HepG2 (cell line): ENCODE results near the gene C20orf204. TPM values are rescaled to one million over a fixed set of nuclear protein-coding genes. Genes with fewer than 3 reads are reported as not detected.

Source experiments
- FOXP1 ChIP-seq, 2 experiments: fragments of 450-650 bp in 1 of 2; IDR thresholded peaks; 2 replicates each; pipeline ENCODE4 v1.6.1; 2017 to 2018; ENCODE audit warnings: antibody characterized with exemption in 1 of 2
- HDAC6 ChIP-seq: fragments of 200-600 bp; sonication (generic); IDR thresholded peaks from 2 replicates; pipeline ENCODE4 v1.7.0; 2017; ENCODE audit warnings: mild to moderate bottlenecking, antibody characterized with exemption, low read length, low read depth
- SMARCC2 ChIP-seq: fragments of 450-650 bp; IDR thresholded peaks from 2 replicates; pipeline ENCODE4 v1.6.1; 2017; ENCODE audit warnings: antibody characterized with exemption, mild to moderate bottlenecking
- TARDBP ChIP-seq: sonication (generic); formaldehyde crosslinking; IDR thresholded peaks from 2 replicates; pipeline ENCODE4 v1.8.0; 2022; ENCODE audit warnings: mild to moderate bottlenecking, missing genetic modification reagents
- ZBTB1 ChIP-seq: sonication (generic); formaldehyde crosslinking; IDR thresholded peaks from 2 replicates; pipeline ENCODE4 v1.4.0; 2020; ENCODE audit warnings: missing genetic modification reagents, borderline replicate concordance
- ZBTB38 ChIP-seq: sonication (generic); formaldehyde crosslinking; IDR thresholded peaks from 2 replicates; pipeline ENCODE4 v1.5.1; 2020; ENCODE audit warnings: mild to moderate bottlenecking, missing genetic modification reagents
- ZKSCAN5 ChIP-seq: sonication (generic); formaldehyde crosslinking; IDR thresholded peaks from 2 replicates; pipeline ENCODE4 v1.5.1; 2020; ENCODE audit warnings: mild to moderate bottlenecking, missing genetic modification reagents
- ZNF383 ChIP-seq: sonication (generic); formaldehyde crosslinking; IDR thresholded peaks from 2 replicates; pipeline ENCODE4 v1.4.0; 2020; ENCODE audit warnings: missing genetic modification reagents, mild to moderate bottlenecking, borderline replicate concordance
- ZNF788 ChIP-seq: sonication (generic); formaldehyde crosslinking; IDR thresholded peaks from 2 replicates; pipeline ENCODE4 v1.5.0; 2020; ENCODE audit warnings: mild to moderate bottlenecking, missing genetic modification reagents, borderline replicate concordance
- polyA plus RNA-seq, 8 experiments: library from polyadenylated mRNA; depleted of rRNA in 3 of 8; stranded (reverse) in 7 of 8; unstranded in 1 of 8; fragments of >200 nt; fragmentation: Illumina TruSeq in 4 of 8; extraction: Trizol in 4 of 8; gene quantifications; 2 replicates each; pipeline versions ENCODE4 v1.2.1 to v1.2.3, GENCODE V29; 2011 to 2016; ENCODE audit warnings: low read depth in 4 of 8, missing spikeins in 1 of 8, mixed read lengths in 1 of 8; ENCODE audit not compliant: insufficient read depth in 1 of 8
- total RNA-seq, 5 experiments: library from RNA; depleted of rRNA; stranded (reverse); fragments of >200 nt; fragmentation: Illumina TruSeq; extraction: Trizol; gene quantifications; 2 replicates each; pipeline ENCODE4 v1.2.3, GENCODE V29; 2016; ENCODE audit warnings: low read depth in 1 of 5
- TF ChIP-seq, protein P1 (sequence below): sonication (generic); formaldehyde crosslinking; IDR thresholded peaks from 2 replicates; pipeline ENCODE4 v1.4.0; 2020; ENCODE audit warnings: mild to moderate bottlenecking, missing genetic modification reagents
- TF ChIP-seq, protein P2 (sequence below): sonication (generic); formaldehyde crosslinking; IDR thresholded peaks from 2 replicates; pipeline ENCODE4 v1.4.0; 2020; ENCODE audit warnings: missing genetic modification reagents
- TF ChIP-seq, protein P3 (sequence below): sonication (generic); formaldehyde crosslinking; IDR thresholded peaks from 2 replicates; pipeline ENCODE4 v1.5.1; 2020; ENCODE audit warnings: missing genetic modification reagents, mild to moderate bottlenecking, borderline replicate concordance
- TF ChIP-seq, protein P4 (sequence below): IDR thresholded peaks from 2 replicates; pipeline ENCODE4 v1.6.1; 2012; ENCODE audit warnings: inconsistent platforms
- TF ChIP-seq, protein P5 (sequence below): sonication (generic); formaldehyde crosslinking; IDR thresholded peaks from 2 replicates; pipeline ENCODE4 v1.4.0; 2020; ENCODE audit warnings: missing genetic modification reagents

The C20orf204 gene
- total and polyA plus RNA-seq, 2 of the 13 experiments (the other 11 are each of a cell fraction or from before 2014, with no cell fraction given), result 22.1 to 80.0 TPM

DNA sequence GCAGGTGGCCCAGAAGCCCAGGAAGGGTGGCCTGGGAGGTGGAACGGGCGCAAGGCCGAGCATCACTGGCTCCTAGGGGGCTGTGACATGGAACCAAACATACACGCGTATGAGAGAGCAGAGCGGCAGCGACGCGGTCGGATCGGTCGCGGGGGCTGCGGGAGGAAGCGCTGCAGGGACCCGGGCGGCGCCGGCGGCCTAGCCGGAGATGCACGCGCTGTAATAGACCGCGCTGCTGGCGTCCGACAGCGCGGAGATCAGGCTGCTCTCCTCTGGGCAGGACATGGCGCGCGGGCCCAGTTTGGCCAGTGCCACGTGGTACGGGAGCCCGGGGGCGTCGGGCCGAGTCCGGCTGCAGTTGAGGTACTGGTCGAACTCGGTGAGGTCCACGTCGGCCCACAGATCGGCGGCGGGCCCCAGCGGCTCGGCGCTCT is 12.0 kb downstream of the C20orf204 start (continued):
- TF ChIP-seq ZNF383 (CRISPR knock-in tag), result no peak
- TF ChIP-seq, protein P1, sequence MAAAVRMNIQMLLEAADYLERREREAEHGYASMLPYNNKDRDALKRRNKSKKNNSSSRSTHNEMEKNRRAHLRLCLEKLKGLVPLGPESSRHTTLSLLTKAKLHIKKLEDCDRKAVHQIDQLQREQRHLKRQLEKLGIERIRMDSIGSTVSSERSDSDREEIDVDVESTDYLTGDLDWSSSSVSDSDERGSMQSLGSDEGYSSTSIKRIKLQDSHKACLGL (CRISPR knock-in tag), result no peak; the same call in 1 of the 2 replicates
- no peak for TF ChIP-seq TARDBP (CRISPR knock-in tag)
- no peak for TF ChIP-seq SMARCC2
- TF ChIP-seq ZBTB38 (CRISPR knock-in tag), result peak; percentile 67
- TF ChIP-seq ZBTB1, result no peak
- TF ChIP-seq, protein P2, sequence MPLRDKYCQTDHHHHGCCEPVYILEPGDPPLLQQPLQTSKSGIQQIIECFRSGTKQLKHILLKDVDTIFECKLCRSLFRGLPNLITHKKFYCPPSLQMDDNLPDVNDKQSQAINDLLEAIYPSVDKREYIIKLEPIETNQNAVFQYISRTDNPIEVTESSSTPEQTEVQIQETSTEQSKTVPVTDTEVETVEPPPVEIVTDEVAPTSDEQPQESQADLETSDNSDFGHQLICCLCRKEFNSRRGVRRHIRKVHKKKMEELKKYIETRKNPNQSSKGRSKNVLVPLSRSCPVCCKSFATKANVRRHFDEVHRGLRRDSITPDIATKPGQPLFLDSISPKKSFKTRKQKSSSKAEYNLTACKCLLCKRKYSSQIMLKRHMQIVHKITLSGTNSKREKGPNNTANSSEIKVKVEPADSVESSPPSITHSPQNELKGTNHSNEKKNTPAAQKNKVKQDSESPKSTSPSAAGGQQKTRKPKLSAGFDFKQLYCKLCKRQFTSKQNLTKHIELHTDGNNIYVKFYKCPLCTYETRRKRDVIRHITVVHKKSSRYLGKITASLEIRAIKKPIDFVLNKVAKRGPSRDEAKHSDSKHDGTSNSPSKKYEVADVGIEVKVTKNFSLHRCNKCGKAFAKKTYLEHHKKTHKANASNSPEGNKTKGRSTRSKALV (CRISPR knock-in tag), result no peak
- no peak for TF ChIP-seq HDAC6
- TF ChIP-seq, protein P3, sequence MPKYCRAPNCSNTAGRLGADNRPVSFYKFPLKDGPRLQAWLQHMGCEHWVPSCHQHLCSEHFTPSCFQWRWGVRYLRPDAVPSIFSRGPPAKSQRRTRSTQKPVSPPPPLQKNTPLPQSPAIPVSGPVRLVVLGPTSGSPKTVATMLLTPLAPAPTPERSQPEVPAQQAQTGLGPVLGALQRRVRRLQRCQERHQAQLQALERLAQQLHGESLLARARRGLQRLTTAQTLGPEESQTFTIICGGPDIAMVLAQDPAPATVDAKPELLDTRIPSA (CRISPR knock-in tag), result no peak
- TF ChIP-seq, protein P4, sequence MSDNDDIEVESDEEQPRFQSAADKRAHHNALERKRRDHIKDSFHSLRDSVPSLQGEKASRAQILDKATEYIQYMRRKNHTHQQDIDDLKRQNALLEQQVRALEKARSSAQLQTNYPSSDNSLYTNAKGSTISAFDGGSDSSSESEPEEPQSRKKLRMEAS, result no peak
- no peak for TF ChIP-seq ZNF788 (CRISPR knock-in tag)
- no peak for TF ChIP-seq ZKSCAN5 (CRISPR knock-in tag)
- TF ChIP-seq, protein P5, sequence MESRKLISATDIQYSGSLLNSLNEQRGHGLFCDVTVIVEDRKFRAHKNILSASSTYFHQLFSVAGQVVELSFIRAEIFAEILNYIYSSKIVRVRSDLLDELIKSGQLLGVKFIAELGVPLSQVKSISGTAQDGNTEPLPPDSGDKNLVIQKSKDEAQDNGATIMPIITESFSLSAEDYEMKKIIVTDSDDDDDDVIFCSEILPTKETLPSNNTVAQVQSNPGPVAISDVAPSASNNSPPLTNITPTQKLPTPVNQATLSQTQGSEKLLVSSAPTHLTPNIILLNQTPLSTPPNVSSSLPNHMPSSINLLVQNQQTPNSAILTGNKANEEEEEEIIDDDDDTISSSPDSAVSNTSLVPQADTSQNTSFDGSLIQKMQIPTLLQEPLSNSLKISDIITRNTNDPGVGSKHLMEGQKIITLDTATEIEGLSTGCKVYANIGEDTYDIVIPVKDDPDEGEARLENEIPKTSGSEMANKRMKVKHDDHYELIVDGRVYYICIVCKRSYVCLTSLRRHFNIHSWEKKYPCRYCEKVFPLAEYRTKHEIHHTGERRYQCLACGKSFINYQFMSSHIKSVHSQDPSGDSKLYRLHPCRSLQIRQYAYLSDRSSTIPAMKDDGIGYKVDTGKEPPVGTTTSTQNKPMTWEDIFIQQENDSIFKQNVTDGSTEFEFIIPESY (CRISPR knock-in tag), result peak; percentile 36; the same call in 1 of the 2 replicates
- TF ChIP-seq FOXP1 (IDR thresholded peaks at IDR 0.05), result no peak
- TF ChIP-seq FOXP1 (CRISPR knock-in tag; IDR thresholded peaks at IDR 0.05), result no peak
